Measurements from ENCODE around the gene CDH12. TPM values are rescaled to one million over a fixed set of nuclear protein-coding genes. Genes with fewer than 3 reads are reported as not detected.

The CDH12 gene
- total and polyA plus RNA-seq, 10 of the 15 experiments (the other 5 are each of a cell fraction or from before 2014, with no cell fraction given): 0.03 to 0.16 TPM; not detected in 8

DNA sequence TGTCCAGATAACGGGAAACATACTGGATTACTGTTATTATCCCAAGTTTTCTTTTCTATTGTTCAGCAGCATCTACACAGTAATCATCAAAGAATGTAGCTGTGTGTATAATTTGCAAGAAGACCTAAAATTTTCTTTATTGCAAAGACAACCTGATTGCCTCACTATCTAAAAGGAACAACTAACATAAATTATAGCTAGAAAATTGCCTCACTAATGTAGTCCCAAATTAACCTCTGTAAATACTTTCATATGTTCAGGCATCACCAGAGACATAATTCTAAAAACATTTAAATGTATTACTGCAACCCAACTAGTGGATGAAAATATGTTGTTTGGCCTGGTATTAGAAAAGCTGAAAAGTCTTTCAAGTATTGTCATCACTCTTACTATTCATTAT, 275.4 kb downstream of the CDH12 start (continued):
- TF ChIP-seq SUZ12 (IDR thresholded peaks at IDR 0.05; ENCODE audit: unreplicated experiment): no peak
- no peak for TF ChIP-seq RUNX3 (IDR thresholded peaks at IDR 0.05; ENCODE audit: low read length)
- no peak for TF ChIP-seq MTA3 (IDR thresholded peaks at IDR 0.05; ENCODE audit: borderline replicate concordance, low read length)
- TF ChIP-seq, protein P1, sequence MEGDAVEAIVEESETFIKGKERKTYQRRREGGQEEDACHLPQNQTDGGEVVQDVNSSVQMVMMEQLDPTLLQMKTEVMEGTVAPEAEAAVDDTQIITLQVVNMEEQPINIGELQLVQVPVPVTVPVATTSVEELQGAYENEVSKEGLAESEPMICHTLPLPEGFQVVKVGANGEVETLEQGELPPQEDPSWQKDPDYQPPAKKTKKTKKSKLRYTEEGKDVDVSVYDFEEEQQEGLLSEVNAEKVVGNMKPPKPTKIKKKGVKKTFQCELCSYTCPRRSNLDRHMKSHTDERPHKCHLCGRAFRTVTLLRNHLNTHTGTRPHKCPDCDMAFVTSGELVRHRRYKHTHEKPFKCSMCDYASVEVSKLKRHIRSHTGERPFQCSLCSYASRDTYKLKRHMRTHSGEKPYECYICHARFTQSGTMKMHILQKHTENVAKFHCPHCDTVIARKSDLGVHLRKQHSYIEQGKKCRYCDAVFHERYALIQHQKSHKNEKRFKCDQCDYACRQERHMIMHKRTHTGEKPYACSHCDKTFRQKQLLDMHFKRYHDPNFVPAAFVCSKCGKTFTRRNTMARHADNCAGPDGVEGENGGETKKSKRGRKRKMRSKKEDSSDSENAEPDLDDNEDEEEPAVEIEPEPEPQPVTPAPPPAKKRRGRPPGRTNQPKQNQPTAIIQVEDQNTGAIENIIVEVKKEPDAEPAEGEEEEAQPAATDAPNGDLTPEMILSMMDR (IDR thresholded peaks at IDR 0.05 in 2 of 3, conservative IDR thresholded peaks at IDR 0.05 in 1 of 3; ENCODE audit: control insufficient read depth in 2 of 3, extremely low read depth in 1 of 3, insufficient read depth in 1 of 3, low read depth in 3 of 3, low read length in 3 of 3): no peak
- TF ChIP-seq KLF5 (IDR thresholded peaks at IDR 0.05; ENCODE audit: partially characterized antibody): no peak
- TF ChIP-seq GABPA (IDR thresholded peaks at IDR 0.05; ENCODE audit: low read depth): no peak
- TF ChIP-seq, protein P2, sequence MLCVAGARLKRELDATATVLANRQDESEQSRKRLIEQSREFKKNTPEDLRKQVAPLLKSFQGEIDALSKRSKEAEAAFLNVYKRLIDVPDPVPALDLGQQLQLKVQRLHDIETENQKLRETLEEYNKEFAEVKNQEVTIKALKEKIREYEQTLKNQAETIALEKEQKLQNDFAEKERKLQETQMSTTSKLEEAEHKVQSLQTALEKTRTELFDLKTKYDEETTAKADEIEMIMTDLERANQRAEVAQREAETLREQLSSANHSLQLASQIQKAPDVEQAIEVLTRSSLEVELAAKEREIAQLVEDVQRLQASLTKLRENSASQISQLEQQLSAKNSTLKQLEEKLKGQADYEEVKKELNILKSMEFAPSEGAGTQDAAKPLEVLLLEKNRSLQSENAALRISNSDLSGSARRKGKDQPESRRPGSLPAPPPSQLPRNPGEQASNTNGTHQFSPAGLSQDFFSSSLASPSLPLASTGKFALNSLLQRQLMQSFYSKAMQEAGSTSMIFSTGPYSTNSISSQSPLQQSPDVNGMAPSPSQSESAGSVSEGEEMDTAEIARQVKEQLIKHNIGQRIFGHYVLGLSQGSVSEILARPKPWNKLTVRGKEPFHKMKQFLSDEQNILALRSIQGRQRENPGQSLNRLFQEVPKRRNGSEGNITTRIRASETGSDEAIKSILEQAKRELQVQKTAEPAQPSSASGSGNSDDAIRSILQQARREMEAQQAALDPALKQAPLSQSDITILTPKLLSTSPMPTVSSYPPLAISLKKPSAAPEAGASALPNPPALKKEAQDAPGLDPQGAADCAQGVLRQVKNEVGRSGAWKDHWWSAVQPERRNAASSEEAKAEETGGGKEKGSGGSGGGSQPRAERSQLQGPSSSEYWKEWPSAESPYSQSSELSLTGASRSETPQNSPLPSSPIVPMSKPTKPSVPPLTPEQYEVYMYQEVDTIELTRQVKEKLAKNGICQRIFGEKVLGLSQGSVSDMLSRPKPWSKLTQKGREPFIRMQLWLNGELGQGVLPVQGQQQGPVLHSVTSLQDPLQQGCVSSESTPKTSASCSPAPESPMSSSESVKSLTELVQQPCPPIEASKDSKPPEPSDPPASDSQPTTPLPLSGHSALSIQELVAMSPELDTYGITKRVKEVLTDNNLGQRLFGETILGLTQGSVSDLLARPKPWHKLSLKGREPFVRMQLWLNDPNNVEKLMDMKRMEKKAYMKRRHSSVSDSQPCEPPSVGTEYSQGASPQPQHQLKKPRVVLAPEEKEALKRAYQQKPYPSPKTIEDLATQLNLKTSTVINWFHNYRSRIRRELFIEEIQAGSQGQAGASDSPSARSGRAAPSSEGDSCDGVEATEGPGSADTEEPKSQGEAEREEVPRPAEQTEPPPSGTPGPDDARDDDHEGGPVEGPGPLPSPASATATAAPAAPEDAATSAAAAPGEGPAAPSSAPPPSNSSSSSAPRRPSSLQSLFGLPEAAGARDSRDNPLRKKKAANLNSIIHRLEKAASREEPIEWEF (IDR thresholded peaks at IDR 0.05; ENCODE audit: insufficient replicate concordance, low read depth, low read length): no peak

Data from GM12878 (cell line).